CD4-positive, alpha-beta T cell treated with Interleukin-4 for 4 hours (primary cell): ENCODE data around the gene FGFR4.
"Not testable (repeated sequence)": the region's sequence is repeated elsewhere in the genome, so short reads cannot be mapped to it uniquely, and the experiment has no call there.

Experiments
- DNase-seq: peaks from one replicate; pipeline ENCODE4 v3.0.0-alpha.2; 2020

Gene FGFR4

GRCh38 chr5:177086654-177087397 is at the start of gene FGFR4:
Gene FGFR4, plus strand, starts transcription at chr5:177086915. Its CDS starts 2,688 bp downstream, at chr5:177089603.
- peak; percentile 39 for DNase-seq

DNA sequence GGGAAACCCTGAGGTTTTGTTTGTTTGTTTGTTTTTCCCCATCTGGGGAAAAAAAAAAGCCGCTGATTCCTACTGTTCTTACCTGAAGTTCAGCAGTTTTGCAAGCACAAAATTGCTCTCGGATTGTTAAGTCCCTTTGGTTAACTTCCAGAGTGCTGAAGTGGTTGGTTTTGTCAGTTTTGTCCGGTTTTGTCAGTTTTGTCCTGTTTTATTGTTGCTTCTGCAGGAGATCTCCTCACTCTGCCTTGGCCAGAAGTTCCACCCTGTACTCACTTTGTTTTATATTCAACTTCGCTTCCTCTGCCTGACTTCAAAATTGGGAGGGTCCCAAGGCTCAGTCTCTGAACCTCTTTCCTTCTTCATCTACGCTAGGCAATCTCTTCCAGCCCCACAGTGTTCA is 49.8 kb upstream of the FGFR4 start:
- DNase-seq: no peak

DNA sequence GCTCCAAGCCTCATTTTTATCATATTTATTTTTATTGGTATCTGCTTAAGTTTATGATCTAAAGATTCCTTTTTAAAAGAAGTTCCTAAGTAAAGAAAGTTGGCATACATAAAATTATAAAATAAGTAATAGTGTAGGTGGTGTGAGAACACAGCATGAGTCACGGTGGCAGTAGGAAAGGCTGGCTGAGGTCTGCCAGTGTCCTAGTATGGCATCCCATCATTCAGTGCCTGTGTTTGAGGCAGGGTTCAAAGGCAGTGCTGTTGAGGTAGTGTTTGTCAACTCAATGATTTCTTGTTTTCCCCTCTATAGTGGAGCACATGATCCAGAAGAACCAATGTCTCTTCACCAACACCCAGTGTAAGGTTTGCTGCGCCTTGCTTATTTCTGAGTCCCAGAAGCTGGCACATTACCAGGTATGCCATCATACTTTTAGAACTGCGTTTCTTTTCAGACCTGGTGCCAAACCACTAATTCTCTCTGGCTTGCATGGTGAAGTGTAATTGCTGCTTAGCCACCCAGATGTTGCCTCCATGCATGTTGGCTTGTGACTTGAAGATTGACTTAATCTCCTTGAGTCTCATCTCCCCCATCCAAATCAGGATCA is 45.8 kb upstream of the FGFR4 start:
- DNase-seq: no peak

GRCh38 chr5:177041936-177042335 is 44.8 kb upstream of the FGFR4 start:
- DNase-seq: no peak

DNA sequence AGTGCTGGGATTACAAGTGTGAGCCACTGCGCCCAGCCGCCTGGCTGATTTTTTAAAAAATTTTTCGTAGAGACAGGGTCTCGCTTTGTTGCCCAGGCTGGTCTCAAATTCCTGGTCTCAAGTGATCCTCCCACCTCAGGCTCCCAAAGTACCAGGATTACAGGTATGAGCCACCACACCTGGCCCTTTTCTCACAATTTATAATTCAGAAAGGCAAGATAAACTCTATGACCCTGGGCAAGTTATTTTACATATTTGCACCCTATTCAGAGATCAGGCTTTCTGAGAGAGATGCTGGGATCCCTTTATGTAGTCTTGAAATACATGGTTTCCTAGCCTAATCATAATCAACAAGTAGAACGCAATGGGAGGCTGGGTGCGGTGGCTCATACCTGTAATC is 43.6 kb upstream of the FGFR4 start:
- no peak for DNase-seq

DNA sequence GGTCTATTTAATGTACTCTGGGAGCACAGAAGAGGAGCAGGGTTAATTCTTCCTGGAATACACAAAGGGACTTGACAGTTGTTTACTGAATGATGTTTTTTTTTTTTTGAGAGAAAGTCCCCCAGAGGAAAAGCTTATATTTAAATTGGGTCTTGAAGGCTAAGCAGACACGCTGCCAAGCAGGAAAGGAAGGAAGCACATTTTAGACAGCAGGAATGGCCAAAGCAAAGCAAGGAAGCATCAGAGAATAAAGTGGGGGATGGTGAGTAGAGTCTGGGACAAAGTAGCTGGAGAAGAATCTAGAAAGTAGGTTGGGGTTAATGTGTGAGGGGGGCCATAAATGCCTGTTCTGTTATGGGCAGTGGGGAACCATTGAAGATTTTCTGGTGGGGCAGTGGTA is 42.8 kb upstream of the FGFR4 start:
- DNase-seq: no peak

- DNase-seq: no peak
These were observed 42.1 kb upstream of the FGFR4 start for GRCh38 chr5:177044641-177045040.

- no peak for DNase-seq
These were observed 41.1 kb upstream of the FGFR4 start for GRCh38 chr5:177045631-177046030.

GRCh38 chr5:177048531-177048930 is 38.2 kb upstream of the FGFR4 start:
- not testable (repeated sequence) for DNase-seq

- no peak for DNase-seq
These were observed 37.4 kb upstream of the FGFR4 start for GRCh38 chr5:177049285-177049684.

DNA sequence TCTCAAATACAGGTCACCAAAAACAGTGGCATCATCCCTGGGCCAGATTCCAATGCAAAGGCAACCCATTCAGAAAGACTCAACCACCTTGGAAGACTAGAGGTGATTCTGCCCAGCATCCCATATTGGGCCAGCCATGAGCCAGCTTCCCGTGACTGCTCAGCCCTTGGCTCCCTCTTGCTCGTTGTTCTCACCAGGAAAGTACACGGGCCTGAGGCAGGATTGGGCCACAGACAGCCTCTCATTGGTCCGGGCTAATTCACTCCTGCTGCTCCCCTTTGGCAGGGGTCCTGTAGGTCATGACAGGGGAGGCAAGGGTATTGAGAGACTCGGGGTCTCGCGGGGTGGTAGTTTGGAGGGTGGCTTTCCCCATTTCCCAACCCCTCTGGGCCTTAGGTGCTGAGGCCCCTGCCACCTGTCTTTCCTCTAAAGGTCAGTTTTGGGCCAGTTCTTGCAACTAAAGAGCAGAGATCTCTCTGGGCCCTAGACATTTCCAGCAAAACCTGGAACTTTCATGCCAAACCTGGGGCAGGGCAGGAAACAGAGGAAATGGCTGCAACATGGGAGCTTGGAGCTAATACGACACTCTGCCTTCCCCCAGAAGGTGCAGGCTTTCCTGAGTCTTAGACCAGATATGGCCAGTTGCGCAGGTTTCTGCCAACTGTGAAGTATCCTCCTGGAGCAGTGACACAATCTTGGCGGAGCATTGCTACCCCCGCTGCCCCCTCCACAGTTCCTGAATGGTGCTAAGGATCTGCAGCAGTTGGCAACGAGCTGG is 22.0 kb upstream of the FGFR4 start:
- DNase-seq: no peak

DNA sequence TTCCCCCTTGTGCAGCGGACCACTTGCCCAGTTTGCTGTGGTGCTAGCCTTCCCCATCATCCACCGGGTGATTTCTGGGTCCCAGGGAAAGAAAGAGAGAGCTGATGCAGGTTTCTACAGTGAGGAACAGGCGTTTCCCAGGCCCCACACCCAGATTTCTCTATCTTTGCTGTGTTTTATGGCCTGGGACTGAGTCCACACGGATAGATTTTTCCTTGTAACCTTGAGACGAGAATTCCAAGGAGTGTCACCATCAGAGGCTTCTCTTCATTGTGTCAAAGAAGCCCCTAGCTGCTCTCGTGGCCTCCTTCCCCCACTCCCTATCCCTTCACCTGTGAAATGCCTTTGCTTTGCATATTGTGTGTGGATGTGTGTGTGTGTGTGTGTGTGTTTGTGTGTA is 21.2 kb upstream of the FGFR4 start:
- no peak for DNase-seq

DNA sequence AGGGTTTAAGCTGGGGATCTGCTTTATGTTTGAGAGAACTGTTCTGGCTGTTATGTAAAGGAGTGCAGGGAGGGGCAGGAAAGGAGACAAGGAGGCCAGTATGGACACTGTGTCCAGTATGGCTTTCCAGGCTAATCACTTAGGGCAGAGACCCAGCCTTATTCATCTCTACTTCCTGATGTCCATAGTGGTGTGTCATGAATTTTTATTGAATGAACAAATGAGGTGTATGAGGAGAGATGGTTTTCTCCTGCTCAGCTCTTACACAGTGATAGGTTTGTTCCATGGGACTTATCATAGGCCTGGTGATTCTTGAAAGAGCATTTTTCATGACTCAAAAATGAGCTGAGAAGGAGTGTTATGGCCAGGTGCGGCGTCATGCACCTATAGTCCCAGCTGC is 20.5 kb upstream of the FGFR4 start:
- DNase-seq: no peak

DNA sequence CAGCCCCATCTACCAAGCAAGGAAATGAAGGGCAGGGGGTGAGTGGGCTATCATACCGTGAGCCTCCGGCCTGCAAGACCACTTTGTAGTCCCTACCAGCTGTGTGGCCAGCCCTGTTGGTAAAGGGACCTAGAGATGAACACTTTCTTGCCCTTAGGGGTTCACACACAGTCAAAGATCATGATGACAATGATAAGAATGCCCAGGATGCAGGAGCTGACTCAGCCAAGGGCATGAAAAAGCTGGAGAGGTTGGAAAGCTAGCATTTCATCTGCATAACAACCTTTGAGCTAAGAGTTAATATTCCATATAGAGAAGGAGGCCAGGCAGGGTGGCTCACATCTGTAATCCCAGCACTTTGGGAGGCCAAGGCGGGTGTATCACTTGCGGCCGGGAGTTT is 19.2 kb upstream of the FGFR4 start:
- DNase-seq: no peak

DNA sequence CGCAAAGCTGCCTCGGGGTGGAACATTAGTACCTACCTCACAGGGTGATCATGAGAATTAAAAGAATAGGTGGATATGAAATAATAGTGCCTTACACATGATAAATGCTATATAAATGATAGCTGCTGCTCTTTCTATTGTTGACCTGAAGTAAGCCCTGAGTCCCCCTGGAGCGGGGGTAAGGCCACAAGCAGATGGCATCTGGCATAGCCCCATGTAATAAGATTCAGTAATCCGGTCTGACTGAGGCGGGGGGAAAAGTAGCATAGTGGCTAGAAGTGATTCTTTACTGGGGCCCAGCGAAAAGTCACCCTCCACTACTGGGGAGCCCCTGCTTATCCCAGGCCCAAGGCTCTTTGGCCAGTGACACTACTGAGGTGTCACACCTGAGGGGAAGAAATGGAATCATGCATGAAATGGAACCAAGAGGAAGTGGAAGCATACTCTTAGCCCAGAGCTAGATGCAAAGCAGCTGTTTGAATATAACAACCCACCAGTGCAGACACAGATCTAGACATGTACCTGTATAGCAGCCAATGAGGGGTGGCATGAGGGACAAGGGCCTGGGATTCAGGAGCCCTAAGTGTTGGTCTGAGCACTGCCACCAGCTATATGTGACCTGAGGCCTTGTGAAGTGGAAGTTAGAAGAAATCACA is 16.1 kb upstream of the FGFR4 start:
- no peak for DNase-seq

GRCh38 chr5:177071666-177072385 is 14.9 kb upstream of the FGFR4 start:
- peak; percentile 73 for DNase-seq

GRCh38 chr5:177077335-177077734 is 9.4 kb upstream of the FGFR4 start:
- DNase-seq: no peak

GRCh38 chr5:177079606-177080005 is 7.1 kb upstream of the FGFR4 start:
- no peak for DNase-seq

GRCh38 chr5:177080265-177080664 is 6.5 kb upstream of the FGFR4 start:
- DNase-seq: no peak

DNA sequence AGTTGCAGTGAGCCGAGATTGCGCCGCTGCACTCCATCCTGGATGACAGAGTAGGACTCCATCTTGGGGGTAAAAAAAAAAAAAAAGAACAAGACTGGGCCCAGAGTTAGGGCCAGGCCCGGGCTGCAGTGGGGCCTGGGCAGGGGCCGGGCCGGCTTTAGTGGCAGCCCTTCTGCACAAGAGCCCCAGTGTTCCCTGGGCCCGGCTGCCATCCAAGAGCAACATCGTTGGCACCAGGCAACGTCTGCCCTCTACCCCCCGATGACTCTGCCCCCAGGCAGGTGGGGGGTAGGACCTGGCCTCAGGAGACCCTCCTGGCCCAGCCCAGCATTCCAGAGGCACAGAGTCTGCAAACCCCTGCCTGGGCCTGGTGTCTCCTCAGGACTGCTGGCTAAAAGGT is 4.9 kb upstream of the FGFR4 start:
- no peak for DNase-seq

DNA sequence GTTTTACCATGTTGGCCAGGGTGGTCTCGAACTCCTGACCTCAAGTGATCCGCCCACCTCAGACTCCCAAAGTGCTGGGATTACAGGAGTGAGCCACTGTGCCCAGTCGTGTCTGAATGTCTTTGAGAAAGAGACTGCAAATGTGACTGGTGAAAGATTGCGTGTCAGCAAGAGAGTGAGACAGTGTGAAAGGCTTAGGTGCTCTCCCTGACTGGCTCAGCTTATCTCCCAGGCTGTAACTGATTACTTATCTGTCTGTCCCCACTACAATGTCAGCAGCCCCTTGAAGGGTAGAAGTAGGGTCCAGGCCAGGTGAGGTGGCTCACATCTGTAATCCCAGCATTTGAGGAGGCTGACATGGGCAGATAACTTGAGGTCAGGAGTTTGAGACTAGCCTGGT is 3.4 kb upstream of the FGFR4 start:
- no peak for DNase-seq

DNA sequence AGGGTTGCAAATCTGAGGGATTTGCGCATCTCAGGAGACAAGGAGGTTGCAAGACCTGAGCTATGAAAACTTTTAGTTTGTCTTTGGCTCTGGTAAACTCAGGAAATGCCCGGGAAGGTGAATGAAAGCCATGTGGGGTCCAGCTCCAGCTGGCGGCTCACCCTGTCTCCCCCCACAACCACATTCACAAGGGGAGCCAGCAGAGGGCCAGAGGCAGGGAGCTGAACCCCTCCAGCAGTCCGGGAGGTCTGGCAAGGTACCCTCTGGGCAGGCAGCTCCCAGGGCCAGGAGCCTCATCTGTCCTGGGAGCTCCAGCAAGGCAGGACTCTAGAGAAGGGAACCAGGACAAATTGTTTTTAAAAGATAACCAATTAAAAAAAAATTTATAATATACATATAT is 2.5 kb upstream of the FGFR4 start:
- no peak for DNase-seq
